ENCODE data around the gene FLCN. TPM values are rescaled to one million over a fixed set of nuclear protein-coding genes. Genes with fewer than 3 reads are reported as not detected.

FLCN gene
- polyA plus RNA-seq, 1 donor from 2014 or later, result 34.0 TPM

DNA sequence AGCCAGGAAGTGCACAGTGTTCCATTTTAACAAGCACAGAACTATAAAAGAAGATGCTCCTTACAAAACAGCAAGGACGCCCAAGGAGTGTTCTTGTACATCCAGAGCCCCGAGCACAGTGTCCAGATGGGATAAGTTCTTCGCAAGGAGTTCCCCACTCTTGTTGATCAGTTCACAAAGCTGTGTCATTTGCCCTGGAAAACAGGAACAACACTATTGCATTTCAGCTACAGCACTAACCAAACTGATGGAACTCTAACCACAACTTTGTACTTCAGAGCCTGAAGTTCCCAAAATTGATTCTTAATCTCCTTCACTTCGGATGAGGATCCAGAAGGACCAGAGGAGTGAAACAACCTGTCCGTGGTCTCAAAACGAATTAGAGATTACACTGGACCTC lies 39.0 kb upstream of the FLCN start:
- Histone ChIP-seq H4K20me1 (ENCODE audit: insufficient read depth) (no peaks in the 10 kb centered on the region), H3K27ac (ENCODE audit: low read length) (no peak overlapping the region), H3K27me3 (ENCODE audit: insufficient read depth, low read depth, low read length) (no peaks in the 10 kb centered on the region), H3K9ac (ENCODE audit: low read length) (no peak overlapping the region), H3K4me3 (ENCODE audit: low read length) (no peak overlapping the region), H3K9me2 (ENCODE audit: insufficient read depth, low read length) (no peaks in the 10 kb centered on the region), H3K9me3 (ENCODE audit: low read length) (no peaks in the 10 kb centered on the region), H2AFZ (ENCODE audit: low read depth, low read length) (no peak overlapping the region), H3K4me2 (ENCODE audit: low read length) (no peak overlapping the region), H3K36me3 (ENCODE audit: insufficient read depth, low read length) (no peaks in the 10 kb centered on the region), H3F3A (ENCODE audit: insufficient read depth, low read length, poor library complexity, severe bottlenecking) (no peaks in the 10 kb centered on the region), H3K79me2 (replicated peaks; ENCODE audit: insufficient read depth, low read length) (peaks cover 34% of the 10 kb centered on the region)
- no peak for TF ChIP-seq TAF1 (IDR thresholded peaks at IDR 0.05; ENCODE audit: low read depth)
- TF ChIP-seq SMC3 (conservative IDR thresholded peaks at IDR 0.05; ENCODE audit: poor library complexity), result no peak
- TF ChIP-seq RAD21 (conservative IDR thresholded peaks at IDR 0.05), result no peak
- TF ChIP-seq EZH2 (IDR thresholded peaks at IDR 0.05; ENCODE audit: borderline replicate concordance, insufficient read depth, low read length, poor library complexity, severe bottlenecking), result no peak
- TF ChIP-seq MXI1 (conservative IDR thresholded peaks at IDR 0.05; ENCODE audit: poor library complexity, severe bottlenecking), result no peak
- TF ChIP-seq CTCF (IDR thresholded peaks at IDR 0.05; ENCODE audit: poor library complexity, severe bottlenecking), result no peak
- no peak for TF ChIP-seq REST (IDR thresholded peaks at IDR 0.05; ENCODE audit: borderline replicate concordance)
- TF ChIP-seq EP300 (conservative IDR thresholded peaks at IDR 0.05; ENCODE audit: poor library complexity, severe bottlenecking), result no peak
- TF ChIP-seq POLR2AphosphoS5 (IDR thresholded peaks at IDR 0.05), result no peak

DNA sequence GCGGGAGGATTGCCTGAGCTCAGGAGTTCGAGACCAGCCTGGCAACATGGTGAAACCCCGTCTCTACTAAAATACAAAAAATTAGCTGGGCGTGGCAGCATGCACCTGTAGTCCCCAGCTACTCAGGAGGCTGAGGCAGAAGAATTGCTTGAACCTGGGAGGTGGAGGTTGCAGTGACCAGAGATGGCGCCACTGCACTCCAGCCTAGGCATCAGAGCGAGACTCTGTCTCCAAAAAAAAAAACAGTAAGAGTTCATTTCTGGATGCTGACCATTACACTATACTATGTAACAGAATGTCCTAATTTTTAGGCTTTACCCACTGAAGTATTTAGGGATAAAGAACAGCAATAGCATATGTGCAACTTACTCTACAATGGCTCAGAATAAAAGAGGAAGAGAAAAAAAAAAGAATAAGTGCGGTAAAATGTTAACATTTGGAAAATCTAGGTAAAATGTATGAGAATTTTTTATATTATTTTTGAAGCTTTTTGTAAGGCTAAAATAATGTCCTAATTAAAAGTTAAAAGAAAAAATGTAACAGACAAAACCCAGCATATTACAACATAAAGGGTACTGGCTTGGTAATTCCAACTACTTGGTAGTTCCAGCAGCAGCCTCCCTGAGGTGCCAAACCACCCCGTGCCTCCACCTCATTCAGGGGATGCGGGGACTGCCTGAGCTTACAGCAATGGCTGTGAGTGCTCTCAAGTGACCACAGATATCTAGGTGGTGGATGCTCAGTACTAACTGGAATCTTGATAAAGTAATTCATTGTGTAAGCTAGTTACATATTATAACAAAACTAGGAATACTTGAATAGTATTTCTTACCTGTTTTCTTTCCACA lies 33.2 kb upstream of the FLCN start:
- no peaks in the 10 kb centered on the region for H3K36me3 ChIP-seq (ENCODE audit: insufficient read depth, low read length)

More for the DNA sequence above, 33.2 kb upstream of the FLCN start:
- Histone ChIP-seq H3F3A (ENCODE audit: insufficient read depth, low read length, poor library complexity, severe bottlenecking) (no peaks in the 10 kb centered on the region), H3K9me2 (ENCODE audit: insufficient read depth, low read length) (no peaks in the 10 kb centered on the region), H3K27me3 (ENCODE audit: insufficient read depth, low read depth, low read length) (no peaks in the 10 kb centered on the region), H3K9ac (ENCODE audit: low read length) (no peak overlapping the region), H3K9me3 (ENCODE audit: low read length) (no peaks in the 10 kb centered on the region), H3K79me2 (replicated peaks; ENCODE audit: insufficient read depth, low read length) (peaks cover 3% of the 10 kb centered on the region), H3K4me3 (ENCODE audit: low read length) (no peak overlapping the region), H3K4me2 (ENCODE audit: low read length) (no peak overlapping the region), H2AFZ (ENCODE audit: low read depth, low read length) (no peak overlapping the region), H3K27ac (ENCODE audit: low read length) (no peak overlapping the region), H4K20me1 (ENCODE audit: insufficient read depth) (no peaks in the 10 kb centered on the region)
- no peak for TF ChIP-seq CTCF (IDR thresholded peaks at IDR 0.05; ENCODE audit: poor library complexity, severe bottlenecking)
- no peak for TF ChIP-seq MXI1 (conservative IDR thresholded peaks at IDR 0.05; ENCODE audit: poor library complexity, severe bottlenecking)
- no peak for TF ChIP-seq EP300 (conservative IDR thresholded peaks at IDR 0.05; ENCODE audit: poor library complexity, severe bottlenecking)
- no peak for TF ChIP-seq REST (IDR thresholded peaks at IDR 0.05; ENCODE audit: borderline replicate concordance)
- TF ChIP-seq POLR2AphosphoS5 (IDR thresholded peaks at IDR 0.05), result no peak
- TF ChIP-seq RAD21 (conservative IDR thresholded peaks at IDR 0.05), result no peak
- no peak for TF ChIP-seq EZH2 (IDR thresholded peaks at IDR 0.05; ENCODE audit: borderline replicate concordance, insufficient read depth, low read length, poor library complexity, severe bottlenecking)
- no peak for TF ChIP-seq SMC3 (conservative IDR thresholded peaks at IDR 0.05; ENCODE audit: poor library complexity)
- TF ChIP-seq TAF1 (IDR thresholded peaks at IDR 0.05; ENCODE audit: low read depth), result no peak

All from neural cell (in vitro differentiated cells).